H9 (cell line): ENCODE measurements around the gene SYCE3. TPM values are rescaled to one million over a fixed set of nuclear protein-coding genes. Genes with fewer than 3 reads are reported as not detected.

ENCODE experiments used
- DNase-seq: peaks from one replicate; pipeline ENCODE4 v3.0.0-alpha.2; 2017
- H2AFZ ChIP-seq: one replicate; pipeline ENCODE4 v1.6.1; 2013; ENCODE audit warnings: mild to moderate bottlenecking, low read length, control low read depth, moderate library complexity
- H2AK5ac ChIP-seq: 2 replicates; pipeline ENCODE4 v1.6.1; 2013; ENCODE audit warnings: low read length, control low read depth, mixed read lengths; ENCODE audit not compliant: insufficient read length
- H2BK120ac ChIP-seq: one replicate; pipeline ENCODE4 v1.6.1; 2013; ENCODE audit warnings: low read depth, mild to moderate bottlenecking, low read length, control low read depth, inconsistent platforms; ENCODE audit not compliant: poor library complexity, severe bottlenecking
- H2BK12ac ChIP-seq: 2 replicates; pipeline ENCODE4 v1.6.1; 2013; ENCODE audit warnings: low read length, control low read depth, mixed read lengths, low read depth; ENCODE audit not compliant: insufficient read length
- H2BK15ac ChIP-seq: 2 replicates; pipeline ENCODE4 v1.6.1; 2013; ENCODE audit warnings: low read depth, low read length, control low read depth
- H2BK20ac ChIP-seq: one replicate; pipeline ENCODE4 v1.6.1; 2013; ENCODE audit warnings: low read depth, mild to moderate bottlenecking, low read length, control low read depth, inconsistent platforms; ENCODE audit not compliant: poor library complexity, severe bottlenecking
- H2BK5ac ChIP-seq: 2 replicates; pipeline ENCODE4 v1.6.1; 2013; ENCODE audit warnings: low read length, control low read depth, mixed read lengths; ENCODE audit not compliant: insufficient read length
- H3K14ac ChIP-seq: 2 replicates; pipeline ENCODE4 v1.6.1; 2013; ENCODE audit warnings: low read length, control low read depth; ENCODE audit not compliant: insufficient read depth
- H3K18ac ChIP-seq: 2 replicates; pipeline ENCODE4 v1.6.1; 2013; ENCODE audit warnings: low read depth, mild to moderate bottlenecking, mixed read lengths, low read length, control low read depth; ENCODE audit not compliant: insufficient read length
- H3K23ac ChIP-seq: 2 replicates; pipeline ENCODE4 v1.6.1; 2013; ENCODE audit warnings: low read length, control low read depth, mixed read lengths, low read depth; ENCODE audit not compliant: insufficient read length
- H3K23me2 ChIP-seq: 2 replicates; pipeline ENCODE4 v1.6.1; 2013; ENCODE audit warnings: low read depth, mild to moderate bottlenecking, mixed read lengths, low read length, control low read depth; ENCODE audit not compliant: insufficient read length, poor library complexity, severe bottlenecking
- H3K27ac ChIP-seq: 2 replicates; pipeline ENCODE4 v1.5.1; 2013; ENCODE audit warnings: low read length, control low read depth, mixed read lengths, low read depth; ENCODE audit not compliant: insufficient read length
- H3K27me3 ChIP-seq: 2 replicates; pipeline ENCODE4 v1.6.1; 2013; ENCODE audit warnings: low read length, control low read depth, inconsistent platforms; ENCODE audit not compliant: insufficient read depth
- H3K4ac ChIP-seq: 2 replicates; pipeline ENCODE4 v1.6.1; 2013; ENCODE audit warnings: low read depth, mild to moderate bottlenecking, control low read depth, inconsistent platforms, low read length, moderate library complexity
- H3K4me1 ChIP-seq: 2 replicates; pipeline ENCODE4 v1.6.1; 2013; ENCODE audit warnings: low read length, control low read depth, inconsistent platforms; ENCODE audit not compliant: insufficient read depth
- H3K4me2 ChIP-seq: 2 replicates; pipeline ENCODE4 v1.6.1; 2013; ENCODE audit warnings: low read length, control low read depth, mixed read lengths; ENCODE audit not compliant: insufficient read length, insufficient read depth
- H3K56ac ChIP-seq: 2 replicates; pipeline ENCODE4 v1.6.1; 2013; ENCODE audit warnings: low read depth, mild to moderate bottlenecking, mixed read lengths, low read length, control low read depth; ENCODE audit not compliant: insufficient read length
- H3K79me1 ChIP-seq: 2 replicates; pipeline ENCODE4 v1.6.1; 2013; ENCODE audit warnings: low read depth, mild to moderate bottlenecking, moderate library complexity, low read length, control low read depth, inconsistent platforms; ENCODE audit not compliant: insufficient read depth, poor library complexity, severe bottlenecking
- H3K79me2 ChIP-seq: 2 replicates; pipeline ENCODE4 v1.6.1; 2013; ENCODE audit warnings: low read length, control low read depth, inconsistent platforms; ENCODE audit not compliant: insufficient read depth
- H3K9ac ChIP-seq: 2 replicates; pipeline ENCODE4 v1.6.1; 2013; ENCODE audit warnings: low read length, control low read depth, mixed read lengths; ENCODE audit not compliant: insufficient read length; ENCODE audit errors: extremely low read depth
- H3K9me3 ChIP-seq: one replicate; pipeline ENCODE4 v1.6.1; 2013; ENCODE audit warnings: low read depth, low read length, inconsistent platforms; ENCODE audit not compliant: control insufficient read depth
- H3T11ph ChIP-seq: one replicate; pipeline ENCODE4 v1.6.1; 2013; ENCODE audit warnings: mild to moderate bottlenecking, low read length, control low read depth, inconsistent platforms
- H4K20me1 ChIP-seq: one replicate; pipeline ENCODE4 v1.6.1; 2013; ENCODE audit not compliant: control insufficient read depth, insufficient read length, insufficient read depth
- H4K5ac ChIP-seq: 2 replicates; pipeline ENCODE4 v1.6.1; 2013; ENCODE audit warnings: low read depth, mild to moderate bottlenecking, mixed read lengths, low read length, control low read depth; ENCODE audit not compliant: insufficient read length
- H4K8ac ChIP-seq: replicated peaks from 2 replicates; pipeline ENCODE4 v1.6.1; 2013; ENCODE audit warnings: low read length, control low read depth, mixed read lengths, low read depth; ENCODE audit not compliant: insufficient read length
- H4K91ac ChIP-seq: 2 replicates; pipeline ENCODE4 v1.6.1; 2013; ENCODE audit warnings: low read depth, mild to moderate bottlenecking, moderate library complexity, mixed read lengths, low read length, control low read depth; ENCODE audit not compliant: insufficient read length
- H3K27ac Mint-ChIP-seq, 3 experiments: 2 replicates in 2 of 3; 3 replicates in 1 of 3; pipeline ENCODE4 v1.8.0; 2020 to 2021; ENCODE audit warnings: mixed read lengths in 3 of 3, mild to moderate bottlenecking in 1 of 3, moderate library complexity in 1 of 3
- H3K27me3 Mint-ChIP-seq: 2 replicates; pipeline ENCODE4 v1.8.0; 2021; ENCODE audit warnings: low read depth, mild to moderate bottlenecking, moderate library complexity, mixed read lengths
- H3K36me3 Mint-ChIP-seq, 3 experiments: 2 replicates in 2 of 3; 3 replicates in 1 of 3; pipeline ENCODE4 v1.8.0; 2020 to 2021; ENCODE audit warnings: low read depth in 3 of 3, mixed read lengths in 3 of 3; ENCODE audit not compliant: insufficient read depth in 1 of 3
- H3K4me1 Mint-ChIP-seq, 2 experiments: 2 replicates each; pipeline ENCODE4 v1.8.0; 2020; ENCODE audit warnings: mixed read lengths in 2 of 2
- H3K4me3 Mint-ChIP-seq, 2 experiments: 2 replicates in 1 of 2; 3 replicates in 1 of 2; pipeline ENCODE4 v1.8.0; 2020 to 2021; ENCODE audit warnings: mild to moderate bottlenecking in 2 of 2, mixed read lengths in 2 of 2, moderate library complexity in 1 of 2
- H3K9me3 Mint-ChIP-seq, 2 experiments: 2 replicates in 1 of 2; 3 replicates in 1 of 2; pipeline ENCODE4 v1.8.0; 2020; ENCODE audit warnings: mild to moderate bottlenecking in 2 of 2, mixed read lengths in 2 of 2, moderate library complexity in 1 of 2
- WGBS: extraction: QIAGEN DNeasy Blood & Tissue Kit; methylation state at CpG from one replicate; pipeline ENCODE4 v1.1.7; 2013; ENCODE audit warnings: missing lambda C conversion rate, low lambda C conversion rate, mixed read lengths; ENCODE audit not compliant: insufficient read length; ENCODE audit errors: extremely low coverage; 5-methylcytosine and 5-hydroxymethylcytosine counted together
- total RNA-seq: library from RNA; stranded (reverse); gene quantifications from 2 replicates; pipeline ENCODE4 v1.2.1, GENCODE V29; 2021
- TF ChIP-seq, protein P1 (sequence below): fragments of 200-600 bp; sonication (generic); conservative IDR thresholded peaks from 3 replicates; pipeline ENCODE4 v1.8.0; 2021; ENCODE audit warnings: antibody characterized with exemption, mild to moderate bottlenecking

SYCE3 gene
- total RNA-seq, 1 experiment from 2014 or later: 0.85 TPM

- H4K91ac ChIP-seq: no peak overlapping the region
- no peak for DNase-seq
- H2BK5ac ChIP-seq: no peak overlapping the region
- Mint-ChIP-seq H3K4me1 (peaks cover 11 to 15% of the 10 kb centered on the region in 2 experiments), H3K9me3 (no peaks in the 10 kb centered on the region; a peak in 1 of 5 replicates), H3K36me3 (peaks cover 7 to 40% (median 30%) of the 10 kb centered on the region in 3 experiments; a peak in 6 of 7 replicates), H3K27me3 (peaks cover 25% of the 10 kb centered on the region), H3K27ac (peak overlapping the region in 2 of 3 experiments; percentile 49 to 80; a peak in 2 of 7 replicates), H3K4me3 (peak overlapping the region; percentile 82 to 88)
- H2BK15ac ChIP-seq: no peak overlapping the region
- no peaks in the 10 kb centered on the region for H3K79me1 ChIP-seq
- no peaks in the 10 kb centered on the region for H3K9me3 ChIP-seq
- no peak overlapping the region for H3K18ac ChIP-seq
- H2BK20ac ChIP-seq: no peak overlapping the region
- H3K27me3 ChIP-seq: peaks cover 11% of the 10 kb centered on the region; the same call in 1 of the 2 replicates
- no peaks in the 10 kb centered on the region for H4K20me1 ChIP-seq
- H2AK5ac ChIP-seq: no peak overlapping the region
- H4K8ac ChIP-seq: no peak overlapping the region
- peak overlapping the region; percentile 70 for H3K4me2 ChIP-seq
- no peak overlapping the region for H3K27ac ChIP-seq
- WGBS: no CpG with 5 or more reads among the region's 25 CpGs
- H3T11ph ChIP-seq: no peak overlapping the region
- no peak overlapping the region for H3K56ac ChIP-seq
- no peak overlapping the region for H2BK120ac ChIP-seq
- no peak overlapping the region for H3K4ac ChIP-seq
- H3K4me1 ChIP-seq: peaks cover 3% of the 10 kb centered on the region; the same call in 1 of the 2 replicates
- H3K79me2 ChIP-seq: no peaks in the 10 kb centered on the region
- H3K23ac ChIP-seq: no peak overlapping the region
- no peak overlapping the region for H2BK12ac ChIP-seq
- H3K14ac ChIP-seq: no peak overlapping the region
- H4K5ac ChIP-seq: no peak overlapping the region
- no peak overlapping the region for H2AFZ ChIP-seq
- no peak overlapping the region for H3K9ac ChIP-seq
- peaks cover 3% of the 10 kb centered on the region for H3K23me2 ChIP-seq
- TF ChIP-seq, protein P1, sequence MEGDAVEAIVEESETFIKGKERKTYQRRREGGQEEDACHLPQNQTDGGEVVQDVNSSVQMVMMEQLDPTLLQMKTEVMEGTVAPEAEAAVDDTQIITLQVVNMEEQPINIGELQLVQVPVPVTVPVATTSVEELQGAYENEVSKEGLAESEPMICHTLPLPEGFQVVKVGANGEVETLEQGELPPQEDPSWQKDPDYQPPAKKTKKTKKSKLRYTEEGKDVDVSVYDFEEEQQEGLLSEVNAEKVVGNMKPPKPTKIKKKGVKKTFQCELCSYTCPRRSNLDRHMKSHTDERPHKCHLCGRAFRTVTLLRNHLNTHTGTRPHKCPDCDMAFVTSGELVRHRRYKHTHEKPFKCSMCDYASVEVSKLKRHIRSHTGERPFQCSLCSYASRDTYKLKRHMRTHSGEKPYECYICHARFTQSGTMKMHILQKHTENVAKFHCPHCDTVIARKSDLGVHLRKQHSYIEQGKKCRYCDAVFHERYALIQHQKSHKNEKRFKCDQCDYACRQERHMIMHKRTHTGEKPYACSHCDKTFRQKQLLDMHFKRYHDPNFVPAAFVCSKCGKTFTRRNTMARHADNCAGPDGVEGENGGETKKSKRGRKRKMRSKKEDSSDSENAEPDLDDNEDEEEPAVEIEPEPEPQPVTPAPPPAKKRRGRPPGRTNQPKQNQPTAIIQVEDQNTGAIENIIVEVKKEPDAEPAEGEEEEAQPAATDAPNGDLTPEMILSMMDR: no peak
Observed at GRCh38 chr22:50523806-50524675, 38.7 kb downstream of the SYCE3 start.
